Ascending aorta (tissue), 2 donors: ENCODE data around the gene EDNRA. TPM values are rescaled to one million over a fixed set of nuclear protein-coding genes. Genes with fewer than 3 reads are reported as not detected.
A peak's percentile ranks its signal among the peaks of the same experiment; 100 is the strongest.

ENCODE experiments used
- DNase-seq, 2 donors: peaks; one replicate each; pipeline ENCODE4 v3.0.0-alpha.2; 2019; ENCODE audit warnings: low spot score in 2 of 2
- H3K27ac ChIP-seq, 2 donors: fragments of 200-600 bp; sonication (generic); one replicate each; pipeline ENCODE4 v1.5.1; 2016 to 2017; ENCODE audit warnings: mild to moderate bottlenecking in 1 of 2
- H3K27me3 ChIP-seq: fragments of 200-600 bp; sonication (generic); one replicate; pipeline ENCODE4 v1.5.1; 2017
- H3K36me3 ChIP-seq, 2 donors: fragments of 200-600 bp; sonication (generic); one replicate each; pipeline ENCODE4 v1.5.1; 2016
- H3K4me1 ChIP-seq, 2 donors: fragments of 200-600 bp; sonication (generic); one replicate each; pipeline ENCODE4 v1.5.1; 2016 to 2017; ENCODE audit warnings: mild to moderate bottlenecking in 1 of 2
- H3K4me3 ChIP-seq, 2 donors: fragments of 200-600 bp; sonication (generic); one replicate each; pipeline ENCODE4 v1.5.1; 2016 to 2017; ENCODE audit warnings: mild to moderate bottlenecking in 1 of 2
- H3K9me3 ChIP-seq, 2 donors: fragments of 200-600 bp; sonication (generic); one replicate each; pipeline ENCODE4 v1.5.1; 2016
- intact Hi-C: fragments of 100-400 bp; cut with DNase I; formaldehyde crosslinking; loops from one replicate; pipeline ENCODE4 v1.15.1; 2023
- total RNA-seq: library from RNA; depleted of rRNA; stranded (reverse); fragments of >200 nt; gene quantifications from one replicate; pipeline ENCODE4 v1.1.0, GENCODE V29; 2016
- TF ChIP-seq, protein P1 (sequence below), 3 experiments: fragments of 200-600 bp in 2 of 3; fragments of 450-650 bp in 1 of 3; sonication (generic) in 2 of 3; IDR thresholded peaks; one replicate each; pipeline ENCODE4 v1.5.1; 2016 to 2019; ENCODE audit warnings: antibody characterized with exemption in 3 of 3, mild to moderate bottlenecking in 1 of 3, moderate library complexity in 1 of 3

Gene EDNRA
- total RNA-seq, 1 donor from 2014 or later = 31.4 TPM

DNA sequence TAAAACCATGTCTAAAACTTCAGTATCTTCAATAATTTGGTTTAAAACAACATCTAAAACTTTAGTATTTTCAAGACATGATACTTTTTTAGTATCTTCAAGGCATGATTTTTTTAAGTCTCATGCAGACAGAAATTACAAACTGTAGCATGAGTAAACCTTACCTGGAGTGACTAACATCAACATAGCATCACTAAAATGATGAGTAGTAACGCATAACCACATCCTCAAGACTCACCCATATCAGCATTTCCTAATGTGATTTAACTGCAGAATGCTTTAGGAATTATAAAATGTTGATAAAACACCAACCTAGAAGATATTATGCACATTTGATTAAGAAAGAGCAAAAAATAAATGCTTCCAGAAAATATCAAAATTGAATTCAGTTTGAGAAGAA is 19.7 kb upstream of the EDNRA start:
- Histone ChIP-seq H3K4me3 (no peak overlapping the region), H3K4me1 (peaks cover 3 to 10% of the 10 kb centered on the region in 2 donors), H3K36me3 (no peaks in the 10 kb centered on the region), H3K27ac (no peak overlapping the region), H3K9me3 (peaks cover 0 to 16% of the 10 kb centered on the region in 2 donors), H3K27me3 (no peaks in the 10 kb centered on the region)
- TF ChIP-seq, protein P1, sequence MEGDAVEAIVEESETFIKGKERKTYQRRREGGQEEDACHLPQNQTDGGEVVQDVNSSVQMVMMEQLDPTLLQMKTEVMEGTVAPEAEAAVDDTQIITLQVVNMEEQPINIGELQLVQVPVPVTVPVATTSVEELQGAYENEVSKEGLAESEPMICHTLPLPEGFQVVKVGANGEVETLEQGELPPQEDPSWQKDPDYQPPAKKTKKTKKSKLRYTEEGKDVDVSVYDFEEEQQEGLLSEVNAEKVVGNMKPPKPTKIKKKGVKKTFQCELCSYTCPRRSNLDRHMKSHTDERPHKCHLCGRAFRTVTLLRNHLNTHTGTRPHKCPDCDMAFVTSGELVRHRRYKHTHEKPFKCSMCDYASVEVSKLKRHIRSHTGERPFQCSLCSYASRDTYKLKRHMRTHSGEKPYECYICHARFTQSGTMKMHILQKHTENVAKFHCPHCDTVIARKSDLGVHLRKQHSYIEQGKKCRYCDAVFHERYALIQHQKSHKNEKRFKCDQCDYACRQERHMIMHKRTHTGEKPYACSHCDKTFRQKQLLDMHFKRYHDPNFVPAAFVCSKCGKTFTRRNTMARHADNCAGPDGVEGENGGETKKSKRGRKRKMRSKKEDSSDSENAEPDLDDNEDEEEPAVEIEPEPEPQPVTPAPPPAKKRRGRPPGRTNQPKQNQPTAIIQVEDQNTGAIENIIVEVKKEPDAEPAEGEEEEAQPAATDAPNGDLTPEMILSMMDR (IDR thresholded peaks at IDR 0.05) = no peak
- intact Hi-C loops = no loop called here
- DNase-seq = no peak

DNA sequence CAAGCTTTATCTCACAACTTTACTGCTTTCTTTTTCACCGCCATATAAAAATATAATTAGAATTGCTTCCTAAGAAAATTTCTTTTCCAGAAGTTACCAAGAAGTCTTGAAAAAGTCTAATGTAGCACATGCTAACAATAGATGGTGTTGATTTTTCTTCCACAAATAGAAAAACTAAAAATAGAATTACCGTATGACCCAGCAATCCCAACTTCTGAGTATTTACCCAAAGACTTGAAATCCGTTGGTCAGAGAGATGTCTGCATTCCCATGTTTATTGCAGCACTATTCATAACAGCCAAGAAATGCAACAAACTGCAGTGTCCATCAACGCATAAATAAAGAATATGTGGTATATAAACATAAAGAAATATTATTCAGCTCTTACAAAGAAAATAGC is 17.8 kb upstream of the EDNRA start:
- H3K36me3 ChIP-seq = no peaks in the 10 kb centered on the region
- TF ChIP-seq, protein P1 (IDR thresholded peaks at IDR 0.05) = no peak
- no peaks in the 10 kb centered on the region for H3K27me3 ChIP-seq
- peaks cover 3 to 10% of the 10 kb centered on the region in 2 donors for H3K4me1 ChIP-seq
- intact Hi-C loops = loop anchor here (2.0 kb wide), 2 partner anchors 16 to 44 kb away; no protein-coding TSS in a partner anchor
- peaks cover 0 to 16% of the 10 kb centered on the region in 2 donors for H3K9me3 ChIP-seq
- H3K27ac ChIP-seq = peak overlapping the region; percentile 88 to 95
- H3K4me3 ChIP-seq = no peak overlapping the region
- no peak for DNase-seq

DNA sequence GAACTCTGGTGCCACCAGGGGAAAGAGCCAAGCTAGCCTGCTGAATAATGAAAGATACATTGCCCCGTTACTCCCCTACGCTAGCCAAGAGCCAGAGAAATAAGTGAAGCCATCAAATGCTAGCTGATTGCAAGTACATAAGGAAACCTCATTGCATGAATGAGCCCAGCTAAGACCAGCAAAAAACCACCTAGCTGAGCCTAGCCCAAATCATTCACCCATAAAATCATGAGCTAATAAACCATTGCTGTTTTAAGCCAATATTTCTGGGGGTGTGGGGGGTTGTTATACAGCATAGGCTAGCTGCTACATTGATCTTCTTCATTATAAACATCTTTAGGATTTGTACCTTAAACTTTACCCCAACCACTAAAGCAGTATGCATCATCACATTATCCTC is 15.4 kb upstream of the EDNRA start:
- no peak for DNase-seq
- Histone ChIP-seq H3K36me3 (no peaks in the 10 kb centered on the region), H3K4me3 (no peak overlapping the region), H3K9me3 (peaks cover 0 to 16% of the 10 kb centered on the region in 2 donors), H3K4me1 (peaks cover 3 to 10% of the 10 kb centered on the region in 2 donors), H3K27ac (no peak overlapping the region), H3K27me3 (no peaks in the 10 kb centered on the region)
- TF ChIP-seq, protein P1 (IDR thresholded peaks at IDR 0.05) = no peak
- intact Hi-C loops = no loop called here

DNA sequence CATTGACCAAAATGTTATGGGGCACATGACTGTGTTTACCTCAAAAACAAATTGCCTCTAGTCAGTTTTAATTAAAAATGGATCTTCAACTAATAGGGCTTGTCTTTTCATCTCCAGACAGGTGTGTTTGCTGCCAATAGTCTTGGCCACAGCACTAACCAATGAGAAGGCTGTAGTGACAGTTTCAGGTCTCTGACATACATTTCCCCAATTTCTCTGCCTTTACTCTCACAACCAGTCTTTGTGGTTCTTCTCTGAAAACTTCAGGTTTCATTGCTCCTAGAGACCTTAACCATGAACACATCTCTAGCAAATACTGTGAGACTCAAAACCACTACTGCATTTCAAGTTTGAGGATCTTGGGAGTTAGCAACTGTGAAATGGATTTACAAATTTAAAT is 3.5 kb upstream of the EDNRA start:
- Histone ChIP-seq H3K36me3 (no peaks in the 10 kb centered on the region), H3K4me1 (peaks cover 6 to 13% of the 10 kb centered on the region in 2 donors), H3K27me3 (no peaks in the 10 kb centered on the region), H3K27ac (no peak overlapping the region), H3K9me3 (no peaks in the 10 kb centered on the region), H3K4me3 (no peak overlapping the region)
- TF ChIP-seq, protein P1 (IDR thresholded peaks at IDR 0.05) = no peak
- intact Hi-C loops = no loop called here
- DNase-seq = no peak

DNA sequence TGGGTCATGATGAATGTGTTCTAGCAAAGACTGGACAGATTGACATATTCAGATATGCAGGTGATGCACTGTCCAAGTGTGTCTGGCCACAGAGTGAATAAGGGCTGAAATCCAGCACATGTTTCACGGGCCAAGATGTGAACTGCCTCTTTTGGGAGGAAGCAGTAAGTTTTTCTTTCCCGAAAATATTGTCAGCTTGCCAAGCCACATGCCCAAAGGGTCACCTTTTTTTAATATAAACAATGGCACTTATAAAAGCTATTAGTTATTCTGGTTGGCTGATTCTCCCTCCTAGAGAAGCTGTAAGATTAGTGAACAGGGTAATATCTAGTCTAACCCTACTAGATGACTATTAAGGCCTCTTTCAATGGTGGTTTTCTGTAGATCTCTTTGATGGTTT is 1.5 kb upstream of the EDNRA start:
- H3K36me3 ChIP-seq = no peaks in the 10 kb centered on the region
- H3K4me1 ChIP-seq = peaks cover 6 to 15% of the 10 kb centered on the region in 2 donors
- TF ChIP-seq, protein P1 (IDR thresholded peaks at IDR 0.05) = no peak
- DNase-seq = no peak
- no peaks in the 10 kb centered on the region for H3K9me3 ChIP-seq
- H3K27ac ChIP-seq = peak overlapping the region; percentile 92 to 96
- intact Hi-C loops = loop anchor here (2.0 kb wide), 1 partner anchor 17 kb away; no protein-coding TSS in a partner anchor
- H3K27me3 ChIP-seq = no peaks in the 10 kb centered on the region
- no peak overlapping the region for H3K4me3 ChIP-seq

DNA sequence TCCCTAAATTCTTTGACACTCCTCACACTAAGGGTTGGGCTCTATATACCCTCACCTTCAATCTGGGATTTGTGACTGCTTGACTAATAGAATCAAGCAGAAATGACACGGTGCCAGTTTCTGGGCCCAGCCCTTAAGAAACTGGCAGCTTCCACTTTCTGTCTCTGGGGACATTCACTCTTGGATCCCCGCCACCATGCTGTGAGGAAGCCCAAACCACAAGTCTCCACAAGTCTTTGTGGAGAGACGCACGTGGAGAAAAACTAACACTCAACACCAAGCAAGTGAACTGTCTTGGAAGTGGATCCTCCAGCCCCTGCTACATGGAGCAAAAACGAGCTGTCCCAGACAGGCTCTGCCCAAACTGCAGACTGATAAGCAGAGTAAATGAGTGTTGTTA is 1.1 kb upstream of the EDNRA start:
- TF ChIP-seq, protein P1 (IDR thresholded peaks at IDR 0.05) = no peak
- Histone ChIP-seq H3K4me1 (peaks cover 6 to 15% of the 10 kb centered on the region in 2 donors), H3K36me3 (no peaks in the 10 kb centered on the region), H3K4me3 (peak overlapping the region; percentile 60 to 85), H3K9me3 (no peaks in the 10 kb centered on the region), H3K27me3 (no peaks in the 10 kb centered on the region), H3K27ac (peak overlapping the region; percentile 92 to 96)
- peak; percentile 33 to 88 for DNase-seq
- intact Hi-C loops = loop anchor here (2.0 to 10.0 kb wide), 3 partner anchors 17 to 375 kb away; no protein-coding TSS in a partner anchor
